ENCODE data around the gene CSAD. TPM values are rescaled to one million over a fixed set of nuclear protein-coding genes. Genes with fewer than 3 reads are reported as not detected.

CSAD gene
- total and polyA plus RNA-seq, 4 donors, result 21.7 to 48.8 (median 33.3) TPM

- no peak for TF ChIP-seq CTCF (IDR thresholded peaks at IDR 0.05; ENCODE audit: control extremely low read depth, extremely low read depth)
- Histone ChIP-seq H3K4me1 (ENCODE audit: control insufficient read depth in 5 of 5, insufficient read depth in 5 of 5, low read length in 5 of 5) (peaks cover 0 to 59% (median 30%) of the 10 kb centered on the region in 5 donors), H3K9me3 (ENCODE audit: control insufficient read depth in 4 of 4, insufficient read depth in 3 of 4, low read length in 3 of 4) (no peaks in the 10 kb centered on the region), H3K27me3 (ENCODE audit: control insufficient read depth in 3 of 3, insufficient read depth in 3 of 3, low read length in 2 of 3) (no peaks in the 10 kb centered on the region), H3K27ac (ENCODE audit: low read depth in 1 of 2, low read length in 1 of 2) (no peak overlapping the region), H3K9ac (ENCODE audit: insufficient read depth in 1 of 2, low read length in 2 of 2) (peak overlapping the region in 1 of 2 donors; percentile 32), H3K36me3 (ENCODE audit: control insufficient read depth in 4 of 4, insufficient read depth in 4 of 4, low read length in 4 of 4) (peaks cover 0 to 7% (median 3%) of the 10 kb centered on the region in 4 donors), H3K4me3 (no peak overlapping the region)
- no peak for ATAC-seq (ENCODE audit: insufficient read depth, low FRiP score)
- whole genome bisulfite sequencing, 2 donors, result 87 to 95% methylated on average over 10 of the region's 10 CpGs
- DNase-seq, result peak in 1 of 3 donors; percentile 21
These were observed 45.1 kb upstream of the CSAD start for GRCh38 chr12:53225635-53226424.

GRCh38 chr12:53224897-53225634 is 44.3 kb upstream of the CSAD start:
- Histone ChIP-seq H3K9ac (ENCODE audit: insufficient read depth in 1 of 2, low read length in 2 of 2) (peak overlapping the region in 1 of 2 donors; percentile 32), H3K27me3 (ENCODE audit: control insufficient read depth in 3 of 3, insufficient read depth in 3 of 3, low read length in 2 of 3) (no peaks in the 10 kb centered on the region), H3K27ac (ENCODE audit: low read depth in 1 of 2, low read length in 1 of 2) (peak overlapping the region in 1 of 2 donors; percentile 15), H3K4me3 (no peak overlapping the region), H3K4me1 (ENCODE audit: control insufficient read depth in 5 of 5, insufficient read depth in 5 of 5, low read length in 5 of 5) (peaks cover 0 to 56% (median 31%) of the 10 kb centered on the region in 5 donors), H3K36me3 (ENCODE audit: control insufficient read depth in 4 of 4, insufficient read depth in 4 of 4, low read length in 4 of 4) (peaks cover 0 to 7% (median 3%) of the 10 kb centered on the region in 4 donors), H3K9me3 (ENCODE audit: control insufficient read depth in 4 of 4, insufficient read depth in 3 of 4, low read length in 3 of 4) (no peaks in the 10 kb centered on the region)
- 86 to 89% methylated on average over 10 of the region's 10 CpGs for WGBS, 2 donors
- ATAC-seq (ENCODE audit: insufficient read depth, low FRiP score) (no peak), DNase-seq (peak in 1 of 3 donors; percentile 34)
- TF ChIP-seq CTCF (IDR thresholded peaks at IDR 0.05; ENCODE audit: control extremely low read depth, extremely low read depth), result no peak

- Histone ChIP-seq H3K4me3 (no peak overlapping the region), H3K27ac (ENCODE audit: low read depth in 1 of 2, low read length in 1 of 2) (peak overlapping the region in 1 of 2 donors; percentile 71), H3K27me3 (ENCODE audit: control insufficient read depth in 3 of 3, insufficient read depth in 3 of 3, low read length in 2 of 3) (no peaks in the 10 kb centered on the region), H3K36me3 (ENCODE audit: control insufficient read depth in 4 of 4, insufficient read depth in 4 of 4, low read length in 4 of 4) (peaks cover 0 to 7% (median 3%) of the 10 kb centered on the region in 4 donors), H3K4me1 (ENCODE audit: control insufficient read depth in 5 of 5, insufficient read depth in 5 of 5, low read length in 5 of 5) (peaks cover 0 to 49% (median 31%) of the 10 kb centered on the region in 5 donors), H3K9ac (ENCODE audit: insufficient read depth in 1 of 2, low read length in 2 of 2) (peak overlapping the region in 1 of 2 donors; percentile 43), H3K9me3 (ENCODE audit: control insufficient read depth in 4 of 4, insufficient read depth in 3 of 4, low read length in 3 of 4) (no peaks in the 10 kb centered on the region)
- peak; percentile 34 to 57 (median 50) for DNase-seq
- no peak for ATAC-seq (ENCODE audit: insufficient read depth, low FRiP score)
- TF ChIP-seq CTCF (IDR thresholded peaks at IDR 0.05; ENCODE audit: control extremely low read depth, extremely low read depth), result no peak
- 58 to 63% methylated on average over 11 of the region's 11 CpGs for WGBS, 2 donors
These were observed 43.6 kb upstream of the CSAD start for GRCh38 chr12:53224061-53224896.

All from lung (tissue), 12 donors.